IPS-15b (cell line): ENCODE data around the gene CWC27.

Experiments
- H3K27me3 ChIP-seq: one replicate; pipeline ENCODE4 v1.6.1; 2013; ENCODE audit warnings: low read length; ENCODE audit not compliant: control insufficient read depth, insufficient read depth
- H3K36me3 ChIP-seq: one replicate; pipeline ENCODE4 v1.6.1; 2013; ENCODE audit warnings: low read length; ENCODE audit not compliant: control insufficient read depth, insufficient read depth
- H3K4me1 ChIP-seq: one replicate; pipeline ENCODE4 v1.6.1; 2013; ENCODE audit warnings: mild to moderate bottlenecking, low read length; ENCODE audit not compliant: control insufficient read depth, insufficient read depth
- H3K4me3 ChIP-seq: one replicate; pipeline ENCODE4 v1.5.1; 2013; ENCODE audit warnings: low read depth, low read length
- H3K9ac ChIP-seq: one replicate; pipeline ENCODE4 v1.6.1; 2013; ENCODE audit warnings: low read depth, mild to moderate bottlenecking, low read length
- H3K9me3 ChIP-seq: one replicate; pipeline ENCODE4 v1.6.1; 2013; ENCODE audit warnings: mild to moderate bottlenecking, low read length; ENCODE audit not compliant: control insufficient read depth, insufficient read depth

The CWC27 gene

GRCh38 chr5:65047948-65048690 lies 279.4 kb downstream of the CWC27 start:
- no peaks in the 10 kb centered on the region for H3K4me1 ChIP-seq

GRCh38 chr5:65050140-65050539 lies 281.4 kb downstream of the CWC27 start:
- Histone ChIP-seq H3K9ac (no peak overlapping the region), H3K4me1 (no peaks in the 10 kb centered on the region), H3K36me3 (no peaks in the 10 kb centered on the region), H3K4me3 (no peak overlapping the region), H3K9me3 (no peaks in the 10 kb centered on the region), H3K27me3 (no peaks in the 10 kb centered on the region)

More at GRCh38 chr5:65047948-65048690, 279.4 kb downstream of the CWC27 start:
- no peaks in the 10 kb centered on the region for H3K9me3 ChIP-seq
- H3K4me3 ChIP-seq = no peak overlapping the region
- H3K36me3 ChIP-seq = no peaks in the 10 kb centered on the region
- H3K27me3 ChIP-seq = no peaks in the 10 kb centered on the region
- H3K9ac ChIP-seq = no peak overlapping the region

GRCh38 chr5:65050826-65051498 lies 282.2 kb downstream of the CWC27 start:
- H3K9me3 ChIP-seq = no peaks in the 10 kb centered on the region
- H3K4me1 ChIP-seq = no peaks in the 10 kb centered on the region
- H3K9ac ChIP-seq = no peak overlapping the region
- H3K4me3 ChIP-seq = no peak overlapping the region
- no peaks in the 10 kb centered on the region for H3K36me3 ChIP-seq
- no peaks in the 10 kb centered on the region for H3K27me3 ChIP-seq

- Histone ChIP-seq H3K36me3 (no peaks in the 10 kb centered on the region), H3K27me3 (no peaks in the 10 kb centered on the region), H3K9me3 (peaks cover 4% of the 10 kb centered on the region), H3K4me3 (no peak overlapping the region), H3K4me1 (no peaks in the 10 kb centered on the region), H3K9ac (no peak overlapping the region)
Observed at GRCh38 chr5:65055938-65056337, 287.2 kb downstream of the CWC27 start.

- Histone ChIP-seq H3K4me3 (no peak overlapping the region), H3K4me1 (no peaks in the 10 kb centered on the region), H3K36me3 (no peaks in the 10 kb centered on the region), H3K27me3 (no peaks in the 10 kb centered on the region), H3K9ac (no peak overlapping the region), H3K9me3 (peaks cover 4% of the 10 kb centered on the region)
Observed at GRCh38 chr5:65059681-65060598, 291.2 kb downstream of the CWC27 start.

- no peaks in the 10 kb centered on the region for H3K36me3 ChIP-seq
- peaks cover 2% of the 10 kb centered on the region for H3K4me1 ChIP-seq
- no peak overlapping the region for H3K9ac ChIP-seq
- H3K4me3 ChIP-seq = no peak overlapping the region
- H3K27me3 ChIP-seq = no peaks in the 10 kb centered on the region
- H3K9me3 ChIP-seq = peaks cover 4% of the 10 kb centered on the region
Observed at GRCh38 chr5:65061250-65061973, 292.7 kb downstream of the CWC27 start.

- Histone ChIP-seq H3K9me3 (peaks cover 4% of the 10 kb centered on the region), H3K27me3 (no peaks in the 10 kb centered on the region), H3K9ac (no peak overlapping the region), H3K36me3 (no peaks in the 10 kb centered on the region), H3K4me1 (peaks cover 5% of the 10 kb centered on the region), H3K4me3 (no peak overlapping the region)
Observed at GRCh38 chr5:65061974-65062353, 293.2 kb downstream of the CWC27 start.

- Histone ChIP-seq H3K9me3 (peaks cover 4% of the 10 kb centered on the region), H3K36me3 (no peaks in the 10 kb centered on the region), H3K4me1 (peaks cover 5% of the 10 kb centered on the region), H3K9ac (no peak overlapping the region), H3K27me3 (no peaks in the 10 kb centered on the region), H3K4me3 (no peak overlapping the region)
Observed at GRCh38 chr5:65062469-65063083, 293.8 kb downstream of the CWC27 start.

GRCh38 chr5:65065001-65065511 lies 296.3 kb downstream of the CWC27 start:
- Histone ChIP-seq H3K9ac (no peak overlapping the region), H3K4me1 (peaks cover 5% of the 10 kb centered on the region), H3K9me3 (no peaks in the 10 kb centered on the region), H3K36me3 (no peaks in the 10 kb centered on the region), H3K4me3 (no peak overlapping the region), H3K27me3 (no peaks in the 10 kb centered on the region)

- Histone ChIP-seq H3K9ac (no peak overlapping the region), H3K27me3 (no peaks in the 10 kb centered on the region), H3K36me3 (no peaks in the 10 kb centered on the region), H3K4me3 (no peak overlapping the region), H3K4me1 (peaks cover 5% of the 10 kb centered on the region), H3K9me3 (no peaks in the 10 kb centered on the region)
Observed at GRCh38 chr5:65066387-65067146, 297.8 kb downstream of the CWC27 start.
